Erythroblast (primary cell): Measurements from ENCODE around the gene HOXD9.

Experiments
- GATA1 ChIP-seq: IDR thresholded peaks from 2 replicates; pipeline ENCODE4 v1.6.1; 2011; ENCODE audit warnings: low read depth, mild to moderate bottlenecking, control low read depth, low read length, moderate library complexity
- POLR2A ChIP-seq: IDR thresholded peaks from 2 replicates; pipeline ENCODE4 v1.6.1; 2011; ENCODE audit warnings: mild to moderate bottlenecking, low read length

- TF ChIP-seq POLR2A: no peak
- no peak for TF ChIP-seq GATA1
Measured at GRCh38 chr2:176156301-176156806, 33.8 kb downstream of the HOXD9 start.
